Epidermal melanocyte (primary cell): ENCODE data around the gene OR6F1.
"Not testable (repeated sequence)": the region's sequence is repeated elsewhere in the genome, so short reads cannot be mapped to it uniquely, and the experiment has no call there.

Experiments
- DNase-seq: peaks from one replicate; pipeline ENCODE4 v3.0.0; 2011; ENCODE audit warnings: low spot score; ENCODE audit not compliant: insufficient read length

OR6F1 gene

GRCh38 chr1:247716546-247716945 is at the start of gene OR6F1:
OR6F1 (minus strand) TSS chr1:247716646; CDS start chr1:247712755, 3,891 bp downstream.
- DNase-seq = no peak

- no peak for DNase-seq
Observed at GRCh38 chr1:247760456-247760855, 44.0 kb upstream of the OR6F1 start, which contains the start of gene OR1C1. OR1C1 (minus strand) TSS chr1:247760556; CDS start chr1:247758406, 2,150 bp downstream.

- DNase-seq = not testable (repeated sequence)
Observed at GRCh38 chr1:247754311-247754710, 37.9 kb upstream of the OR6F1 start.

GRCh38 chr1:247749870-247750269 is 33.4 kb upstream of the OR6F1 start:
- no peak for DNase-seq

- no peak for DNase-seq
Observed at GRCh38 chr1:247748041-247748440, 31.6 kb upstream of the OR6F1 start, which contains the start of gene OR14A2. OR14A2 (minus strand) TSS chr1:247748141.

- DNase-seq = no peak
Observed at GRCh38 chr1:247747616-247748015, 31.2 kb upstream of the OR6F1 start.

GRCh38 chr1:247746391-247746935 is 30.0 kb upstream of the OR6F1 start:
- DNase-seq = no peak

GRCh38 chr1:247742215-247742760 is 25.8 kb upstream of the OR6F1 start:
- DNase-seq = not testable (repeated sequence)

GRCh38 chr1:247741756-247742155 is 25.3 kb upstream of the OR6F1 start:
- DNase-seq = no peak

- no peak for DNase-seq
Observed at GRCh38 chr1:247740721-247741120, 24.3 kb upstream of the OR6F1 start.

- no peak for DNase-seq
Observed at GRCh38 chr1:247738315-247738714, 21.9 kb upstream of the OR6F1 start, which contains the start of gene OR14K1. OR14K1 (plus strand) TSS chr1:247738615; CDS start chr1:247738615, 0 bp downstream.

GRCh38 chr1:247721222-247721621 is 4.8 kb upstream of the OR6F1 start:
- no peak for DNase-seq

GRCh38 chr1:247713753-247714152 is 2.7 kb downstream of the OR6F1 start:
- no peak for DNase-seq

- DNase-seq = not testable (repeated sequence)
Observed at GRCh38 chr1:247710681-247711080, 5.8 kb downstream of the OR6F1 start.

GRCh38 chr1:247701338-247701737 is 15.1 kb downstream of the OR6F1 start:
- no peak for DNase-seq

GRCh38 chr1:247681288-247681897 is 35.1 kb downstream of the OR6F1 start:
- DNase-seq = no peak

- DNase-seq = no peak
Observed at GRCh38 chr1:247680171-247680570, 36.3 kb downstream of the OR6F1 start.

GRCh38 chr1:247679639-247680038 is 36.8 kb downstream of the OR6F1 start, which contains the start of gene OR13G1:
OR13G1 (minus strand) TSS chr1:247679739; CDS start chr1:247673041, 6,698 bp downstream.
- DNase-seq = no peak

GRCh38 chr1:247669225-247669624 is 47.2 kb downstream of the OR6F1 start:
- DNase-seq = no peak
